Pulmonary artery endothelial cell (primary cell): ENCODE data around the gene MOXD1. TPM values are rescaled to one million over a fixed set of nuclear protein-coding genes. Genes with fewer than 3 reads are reported as not detected.
A peak's percentile ranks its signal among the peaks of the same experiment; 100 is the strongest.
"Not testable (repeated sequence)": the region's sequence is repeated elsewhere in the genome, so short reads cannot be mapped to it uniquely, and the experiment has no call there.

Source experiments
- DNase-seq: peaks from one replicate; pipeline ENCODE4 v3.0.0-alpha.2; 2011; ENCODE audit warnings: low read depth, low spot score
- total RNA-seq: library from RNA; depleted of rRNA; stranded (reverse); fragments of >200 nt; gene quantifications from 2 replicates; pipeline ENCODE4 v1.2.3, GENCODE V29; 2014

The MOXD1 gene
- total RNA-seq, 1 donor from 2014 or later, result 0.07 TPM

DNA sequence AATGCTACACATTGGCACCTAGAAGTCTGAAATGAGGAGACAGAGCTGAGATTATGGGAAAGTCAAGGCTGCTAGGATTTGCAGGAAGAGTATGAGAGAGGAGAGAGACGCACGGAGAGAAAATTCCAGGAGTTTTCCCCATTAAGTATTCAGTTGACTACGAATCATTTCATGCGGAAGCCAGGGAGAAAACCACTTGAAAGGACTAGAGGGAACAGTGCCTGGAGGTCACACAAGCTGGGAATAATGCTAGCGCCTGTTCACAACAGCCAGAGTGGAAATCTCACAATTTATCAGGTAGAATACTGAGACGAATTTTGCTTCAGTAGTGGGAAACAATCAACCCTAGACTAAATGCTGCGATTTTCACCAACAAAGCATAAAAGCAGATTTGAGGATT is 118.6 kb downstream of the MOXD1 start:
- DNase-seq, result no peak

DNA sequence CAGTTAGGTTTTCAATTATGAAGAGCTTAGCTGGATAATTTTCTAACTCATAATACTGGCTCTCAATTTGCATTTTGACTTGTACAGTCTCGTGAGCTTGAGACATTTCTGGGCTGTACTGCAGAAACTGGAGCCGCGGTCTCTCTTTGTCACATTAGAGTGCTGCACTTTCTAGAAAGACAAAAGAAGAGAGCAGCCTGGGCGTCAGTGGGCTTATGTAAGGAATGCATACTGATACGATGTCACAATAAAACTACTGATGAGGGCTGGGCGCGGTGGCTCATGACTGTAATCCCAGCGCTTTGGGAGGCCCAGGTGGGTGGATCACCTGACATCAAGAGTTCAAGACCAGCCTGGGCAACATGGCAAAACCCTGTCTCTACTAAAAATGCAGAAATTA is 120.8 kb downstream of the MOXD1 start:
- DNase-seq, result no peak

DNA sequence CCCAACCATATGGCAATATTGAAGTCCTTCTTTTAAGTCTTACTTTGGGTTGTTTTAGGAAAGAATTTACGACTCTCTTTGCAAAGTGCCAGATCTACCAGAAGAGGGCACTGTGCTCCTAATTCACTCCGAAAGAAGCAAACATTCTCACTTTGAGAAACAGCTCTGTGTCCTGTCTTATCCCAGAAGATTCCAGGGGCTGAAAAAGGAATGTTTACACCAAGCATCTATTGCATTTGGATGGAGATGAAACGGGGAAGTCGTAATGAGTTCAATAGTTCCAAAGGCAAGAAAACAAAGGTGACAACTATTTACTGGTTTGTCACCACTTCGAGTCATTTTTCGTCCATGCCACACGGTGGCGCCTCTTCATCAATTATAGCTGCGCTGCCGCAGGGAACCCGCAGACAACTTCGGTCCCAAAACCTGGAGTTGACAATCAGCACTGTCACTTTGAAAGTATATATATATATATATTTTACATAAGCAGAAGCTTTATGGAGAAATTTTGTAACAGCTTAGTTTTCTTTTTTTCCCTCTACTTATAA is 121.6 kb downstream of the MOXD1 start:
- peak; percentile 20 for DNase-seq

DNA sequence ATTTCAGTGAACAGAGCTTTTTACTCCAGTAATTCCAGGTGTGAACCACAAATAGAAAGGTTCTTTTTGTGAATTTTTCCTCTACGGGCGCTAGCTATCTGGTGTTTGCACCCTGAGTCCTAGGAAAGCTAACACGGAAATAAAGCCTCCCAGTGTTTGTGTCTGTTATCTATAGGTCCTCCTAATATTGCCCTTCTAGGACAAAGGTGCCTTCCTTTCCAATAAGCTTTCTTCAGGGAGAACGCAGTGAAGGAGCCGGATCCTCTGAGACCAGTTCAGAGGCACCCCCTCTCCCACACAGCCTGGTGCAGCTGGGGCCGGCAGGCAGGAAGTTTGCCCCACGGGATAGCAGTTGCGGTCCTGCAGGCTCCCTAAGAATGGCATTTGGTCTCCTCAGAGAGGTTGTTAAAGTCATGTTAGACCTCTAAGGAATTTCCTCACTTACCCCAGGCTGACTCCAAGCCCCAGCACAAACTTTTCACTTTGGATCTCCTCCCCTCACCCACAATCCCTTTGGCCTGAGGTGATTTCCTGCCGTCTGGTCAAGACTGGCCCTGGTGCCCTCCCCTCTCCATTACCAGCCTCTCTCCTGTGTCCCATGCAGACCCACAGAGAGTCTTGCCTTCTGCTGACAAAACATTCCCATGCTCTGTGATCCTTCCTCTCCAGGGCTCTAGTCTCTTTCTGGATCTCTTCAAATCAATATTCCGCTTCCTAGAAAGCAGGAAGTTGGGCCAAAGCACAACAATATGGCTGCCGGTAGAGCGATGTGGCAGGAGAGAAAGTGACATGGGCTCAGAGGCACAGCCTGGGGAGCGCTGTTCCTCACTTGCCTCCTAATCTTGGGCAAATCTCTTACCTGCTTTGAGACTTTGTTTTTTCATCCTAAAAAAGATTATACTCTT is 126.0 kb downstream of the MOXD1 start:
- DNase-seq, result no peak

DNA sequence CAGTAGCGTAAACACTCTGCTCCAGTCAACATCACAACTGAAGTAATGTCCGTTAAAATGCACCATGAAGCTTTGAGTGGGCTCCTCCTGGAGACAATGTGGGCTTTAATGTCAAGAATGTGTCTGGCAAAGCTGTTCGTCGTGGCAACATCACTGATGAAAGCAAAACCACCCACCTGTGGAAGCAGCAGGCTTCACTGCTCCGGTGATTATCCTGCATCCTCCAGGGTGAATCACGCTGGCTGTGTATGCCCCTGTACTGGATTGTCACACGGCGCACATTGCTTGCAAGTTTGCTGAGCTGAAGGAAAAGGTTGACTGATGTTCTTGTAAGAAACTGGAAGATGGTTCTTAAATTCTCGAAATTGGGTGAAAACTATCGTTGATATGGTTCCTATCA is 128.5 kb downstream of the MOXD1 start:
- DNase-seq, result no peak

DNA sequence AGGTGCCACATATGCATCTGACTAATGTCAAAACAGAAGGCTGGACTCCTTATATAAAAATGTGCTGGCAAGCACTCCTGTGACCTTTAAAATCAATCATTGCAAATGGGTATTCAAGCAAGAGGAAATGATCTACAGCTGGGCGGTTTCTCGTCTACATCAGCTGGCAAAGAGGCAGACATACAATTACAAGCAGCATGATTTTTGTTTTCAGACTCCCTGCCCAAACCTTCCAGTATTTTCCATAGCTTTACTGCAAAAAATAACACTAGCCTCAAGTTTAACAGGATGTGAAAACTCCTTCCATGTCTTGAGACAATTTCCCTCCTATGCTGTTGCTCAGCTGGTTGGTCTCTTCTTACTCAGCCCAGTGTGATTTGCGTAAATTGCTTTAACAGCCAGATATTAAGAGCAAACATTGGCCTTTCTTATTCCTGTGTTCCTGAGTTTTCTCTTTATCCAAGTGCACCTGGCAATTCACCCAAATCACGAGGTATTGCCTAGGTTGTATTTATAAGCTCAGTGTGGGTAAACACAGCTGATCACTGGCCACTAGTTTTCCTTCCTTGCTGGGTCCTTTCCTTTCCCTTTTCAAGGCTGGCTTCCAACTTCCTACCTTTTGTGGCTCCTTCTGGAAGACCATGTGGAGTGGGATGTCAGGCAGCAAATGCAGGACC is 130.4 kb downstream of the MOXD1 start:
- peak; percentile 36 for DNase-seq

DNA sequence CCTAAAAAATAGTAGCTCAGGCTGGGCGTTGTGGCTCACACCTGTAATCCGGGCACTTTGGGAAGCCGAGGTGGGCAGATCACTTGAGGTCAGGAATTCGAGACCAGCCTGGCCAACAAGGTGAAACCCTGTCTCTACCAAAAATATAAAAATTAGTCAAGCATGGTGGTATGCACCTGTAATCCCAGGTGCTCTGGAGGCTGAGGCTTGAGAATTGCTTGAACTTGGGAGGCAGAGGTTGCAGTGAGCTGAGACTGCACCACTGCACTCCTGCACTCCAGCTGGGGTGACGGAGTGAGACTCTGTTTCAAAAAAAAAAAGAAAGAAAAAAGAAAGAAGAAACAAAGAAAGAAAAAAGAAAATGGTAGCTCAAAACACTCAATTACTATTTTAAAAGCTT is 132.6 kb downstream of the MOXD1 start:
- not testable (repeated sequence) for DNase-seq

DNA sequence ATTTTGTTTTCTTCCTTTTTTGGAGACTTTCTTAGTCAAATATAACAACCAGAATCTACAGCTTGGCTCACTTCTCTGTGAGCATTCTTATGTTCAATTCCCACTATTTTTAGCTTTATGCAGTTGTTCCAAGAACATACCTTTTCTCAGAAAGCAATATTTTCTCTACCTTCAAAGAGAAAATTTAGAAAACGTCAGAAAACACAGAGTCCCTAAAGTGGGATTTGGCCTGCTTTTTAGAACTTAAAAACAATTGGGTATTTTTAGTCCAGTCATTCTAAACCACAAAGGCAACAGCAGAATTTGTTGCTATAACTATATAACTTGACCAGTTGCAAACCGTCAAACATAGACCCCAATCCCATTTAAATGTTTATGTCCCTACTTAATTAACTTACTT is 133.1 kb downstream of the MOXD1 start:
- DNase-seq, result no peak

DNA sequence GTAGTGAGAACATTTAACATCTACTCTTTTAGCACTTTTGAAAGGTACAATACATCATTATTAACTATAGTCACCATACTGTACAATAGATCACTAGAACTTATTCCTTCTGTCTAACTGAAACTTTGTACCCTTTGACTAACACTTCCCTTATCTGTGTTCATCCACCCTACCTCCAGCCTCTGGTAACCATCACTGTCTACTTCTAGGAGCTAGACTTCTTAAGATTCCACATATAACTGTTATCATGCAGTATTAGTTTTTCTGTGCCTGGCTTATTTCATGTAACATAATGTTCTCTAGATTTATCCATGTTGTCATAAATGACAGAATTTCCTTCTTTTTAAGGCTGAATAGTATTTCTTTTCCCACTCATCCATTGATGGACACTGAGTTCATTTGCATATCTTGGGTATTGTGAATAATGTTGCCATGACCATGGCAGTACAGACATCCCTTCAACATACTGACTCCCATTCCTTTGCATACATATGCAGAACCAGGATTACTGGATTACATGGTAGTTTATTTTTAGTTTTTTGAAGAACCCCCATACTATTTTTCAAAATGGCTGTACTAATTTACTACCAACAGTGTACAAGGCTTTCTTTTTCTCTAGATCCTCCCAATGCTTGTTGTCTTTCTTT is 135.7 kb downstream of the MOXD1 start:
- no peak for DNase-seq

DNA sequence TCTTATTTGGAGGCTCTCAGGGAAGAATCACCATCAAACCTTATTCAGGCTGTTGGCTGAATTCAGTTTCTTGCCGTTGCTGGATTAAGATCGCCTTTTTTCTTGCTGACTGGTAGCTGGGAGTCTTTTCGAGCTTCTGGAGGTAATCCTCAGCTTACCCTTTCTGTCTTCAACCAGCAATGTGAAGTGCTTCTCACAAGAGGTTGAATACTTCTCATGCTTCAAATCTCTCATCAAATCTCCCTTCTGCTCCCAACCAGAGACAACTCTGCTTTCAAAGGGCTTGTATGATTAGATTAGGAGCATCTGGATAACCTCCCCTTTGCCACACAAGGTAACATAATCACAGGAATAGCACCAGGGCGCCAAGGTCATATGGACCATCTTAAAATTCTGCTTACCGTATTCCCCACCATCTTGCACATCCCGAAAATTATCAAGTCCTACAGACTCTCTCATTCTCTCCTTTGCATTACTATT is 137.2 kb downstream of the MOXD1 start:
- no peak for DNase-seq

DNA sequence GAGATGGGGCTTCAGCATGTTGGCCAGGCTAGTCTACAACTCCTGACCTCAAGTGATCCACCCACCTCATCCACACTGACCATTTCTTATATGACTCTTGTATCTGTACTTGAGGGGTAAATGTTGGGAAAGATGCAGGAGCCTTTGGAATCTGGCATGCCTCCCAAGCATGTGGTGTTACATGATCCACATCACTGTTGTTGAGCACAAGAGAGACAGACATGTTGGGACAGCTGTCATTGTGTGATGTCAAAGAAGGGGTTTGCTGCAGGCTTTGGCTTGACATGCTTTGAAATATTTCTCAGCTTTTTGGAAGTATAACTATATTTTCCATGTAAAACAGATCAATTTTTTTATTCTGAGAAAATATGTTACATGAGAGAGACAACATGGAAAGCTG is 139.9 kb downstream of the MOXD1 start:
- no peak for DNase-seq

DNA sequence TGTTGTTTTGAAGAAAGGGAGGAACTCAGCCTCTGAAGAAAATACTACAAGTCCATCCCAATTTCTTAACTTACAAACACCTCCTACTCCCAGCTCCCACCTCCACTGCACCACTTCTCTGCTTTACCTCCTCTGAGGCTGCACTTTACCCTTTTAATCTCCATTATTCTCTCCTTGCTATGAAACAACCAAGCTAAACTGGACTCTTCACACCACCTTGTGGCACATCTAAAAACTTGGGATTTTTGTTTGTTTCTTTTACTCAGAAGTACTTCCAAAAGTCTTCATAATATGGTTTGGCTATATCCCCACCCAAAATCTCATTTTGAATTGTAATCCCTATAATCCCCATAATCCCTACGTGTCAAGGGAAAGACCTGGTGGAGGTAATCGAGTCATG is 142.2 kb downstream of the MOXD1 start:
- DNase-seq, result no peak

DNA sequence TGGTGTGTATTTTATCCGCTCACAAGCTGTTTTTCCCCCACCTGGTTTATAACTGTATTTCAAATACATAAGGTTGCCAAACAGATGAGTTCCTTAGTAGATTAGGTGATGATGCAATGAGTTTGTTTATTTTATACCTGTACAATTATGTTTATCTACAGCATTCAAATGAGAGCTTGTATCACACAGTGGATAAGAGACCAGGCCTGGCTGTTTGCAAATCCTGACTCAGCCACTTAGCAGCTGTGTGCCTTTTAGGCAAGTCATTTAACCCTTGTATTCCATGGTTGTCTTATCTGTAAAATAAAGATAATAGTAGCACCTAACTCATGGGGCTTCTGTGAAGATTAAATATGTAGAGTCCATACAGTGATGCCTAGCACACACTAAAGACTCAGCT is 143.7 kb downstream of the MOXD1 start:
- DNase-seq, result no peak

DNA sequence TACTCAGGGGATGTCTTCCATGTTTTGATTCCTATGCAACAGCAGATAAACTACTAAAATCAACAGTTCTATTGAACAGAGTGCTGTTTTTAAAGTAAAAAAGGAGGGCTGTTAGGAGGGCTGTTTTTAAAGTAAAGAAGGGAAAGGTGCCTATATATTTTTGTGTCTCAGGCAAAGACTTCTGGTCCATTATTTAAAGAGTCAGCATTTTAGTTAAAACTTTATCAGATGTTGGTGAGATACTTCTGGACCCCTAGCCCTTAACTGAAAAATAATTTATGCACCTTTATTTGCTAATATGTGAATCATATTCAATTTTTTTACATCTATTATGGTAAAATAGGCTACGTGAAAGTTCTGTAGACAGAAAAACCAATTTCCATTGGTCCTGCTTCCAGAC is 144.8 kb downstream of the MOXD1 start:
- DNase-seq, result no peak

DNA sequence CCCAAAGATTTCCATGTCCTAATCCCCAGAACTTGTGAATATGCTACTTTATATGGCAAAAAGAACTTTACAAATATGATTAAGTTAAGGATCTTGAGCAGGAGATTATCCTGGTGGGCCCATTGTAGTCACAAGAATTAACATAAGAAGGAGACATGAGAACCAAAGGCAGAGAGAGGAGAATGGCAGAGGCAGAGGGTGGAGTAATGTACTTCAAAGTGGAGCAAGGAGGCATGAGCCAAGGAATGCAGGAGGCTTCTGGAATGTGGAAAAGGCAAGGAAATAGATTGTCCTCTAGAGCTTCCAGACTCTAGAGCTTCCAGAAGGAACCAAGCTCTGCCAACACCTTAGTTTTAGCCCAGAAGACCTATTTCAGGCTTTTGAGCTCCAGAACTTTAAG is 147.4 kb downstream of the MOXD1 start:
- DNase-seq, result no peak

DNA sequence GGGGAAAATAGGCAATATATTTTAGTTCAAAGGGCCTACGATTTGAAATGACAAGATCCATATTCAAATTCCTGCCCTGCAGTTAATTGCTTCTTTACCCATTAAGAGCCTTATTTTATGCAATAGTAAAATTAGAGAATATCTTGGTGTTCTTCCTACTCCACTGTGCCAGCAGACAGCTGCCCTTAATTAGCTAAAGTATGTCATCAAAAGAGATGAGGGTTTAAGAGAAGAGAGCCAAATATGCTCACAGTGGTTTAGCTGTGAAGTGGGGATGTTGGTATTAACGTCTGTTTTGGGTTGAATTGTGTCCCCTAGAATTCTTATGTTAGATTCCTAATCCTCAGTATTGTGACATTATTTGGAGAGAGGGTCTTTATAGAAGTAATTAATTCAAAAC is 148.1 kb downstream of the MOXD1 start:
- DNase-seq, result no peak

DNA sequence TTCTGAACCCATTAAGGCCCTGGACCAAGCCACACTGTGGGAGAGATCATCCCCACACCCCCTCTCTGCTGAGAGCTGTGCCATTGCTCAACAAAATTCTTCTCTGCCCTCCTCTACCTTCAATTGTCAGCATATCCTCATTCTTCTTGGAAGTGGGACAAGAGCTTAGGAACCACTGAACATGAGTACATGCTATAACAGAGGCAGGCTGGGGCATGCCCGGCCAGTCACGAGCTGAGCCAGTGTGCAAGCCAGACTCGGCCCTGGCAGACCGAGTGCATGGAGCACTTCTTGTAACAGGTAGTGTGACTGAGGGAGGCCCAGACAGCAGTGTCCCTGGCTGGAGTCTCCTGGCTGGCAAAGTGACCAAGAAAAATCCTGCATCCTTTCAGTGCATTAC is 149.2 kb downstream of the MOXD1 start:
- no peak for DNase-seq

DNA sequence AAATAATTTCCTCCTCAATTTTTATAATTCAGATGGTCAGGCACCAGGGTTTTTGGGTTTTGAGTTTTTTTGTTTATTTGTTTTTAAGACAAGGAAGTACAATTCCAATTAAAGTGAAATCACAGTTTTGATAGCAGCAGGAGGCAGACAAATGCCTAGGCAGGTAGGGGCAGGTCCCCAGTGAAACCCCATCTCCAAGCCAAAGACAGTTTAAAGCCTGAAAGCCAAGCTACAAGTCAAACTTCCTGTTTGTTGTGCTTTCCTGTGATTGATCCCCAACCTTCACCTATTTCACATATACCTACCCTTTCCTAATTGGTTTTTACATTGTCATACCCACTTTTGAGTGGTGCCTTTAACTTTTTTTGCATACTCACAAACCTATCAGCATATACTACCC is 149.6 kb downstream of the MOXD1 start:
- DNase-seq, result no peak

DNA sequence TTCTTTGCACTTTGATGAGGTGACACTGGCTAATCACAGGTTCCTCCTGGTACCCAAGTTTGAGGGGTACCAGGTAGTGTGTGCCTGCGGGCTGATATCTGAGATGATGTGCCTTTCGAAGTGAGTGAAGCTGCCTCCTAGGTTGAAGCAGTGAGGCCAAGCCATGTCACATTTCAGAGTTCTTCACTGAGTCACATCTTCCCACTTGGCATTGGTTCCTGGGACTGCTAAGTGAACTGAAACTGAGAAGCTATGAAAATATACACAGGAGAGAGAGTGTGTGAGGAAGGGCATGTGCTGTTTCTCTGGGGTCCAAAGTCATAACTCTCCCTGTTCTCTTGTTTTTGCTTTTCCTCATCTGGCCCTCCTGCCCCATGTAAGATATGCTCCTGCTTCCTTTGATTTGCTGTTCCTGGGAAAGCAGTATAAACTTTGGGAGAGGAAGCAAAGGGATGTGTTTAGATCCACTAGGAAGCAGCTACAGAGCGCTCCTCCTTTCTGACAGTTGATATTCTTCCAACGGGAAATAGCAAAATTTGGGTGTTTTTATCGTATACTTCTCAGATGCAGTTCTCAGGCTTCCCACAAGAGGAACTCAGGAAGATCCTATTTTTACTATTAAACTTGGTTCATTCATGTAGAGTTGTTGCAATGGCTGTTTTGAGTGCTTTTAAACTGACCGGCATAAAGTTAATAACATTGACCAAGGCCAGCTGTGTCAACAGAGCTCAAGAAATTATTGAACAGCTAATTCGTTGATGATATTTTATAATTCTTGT is 153.7 kb downstream of the MOXD1 start:
- DNase-seq, result no peak

DNA sequence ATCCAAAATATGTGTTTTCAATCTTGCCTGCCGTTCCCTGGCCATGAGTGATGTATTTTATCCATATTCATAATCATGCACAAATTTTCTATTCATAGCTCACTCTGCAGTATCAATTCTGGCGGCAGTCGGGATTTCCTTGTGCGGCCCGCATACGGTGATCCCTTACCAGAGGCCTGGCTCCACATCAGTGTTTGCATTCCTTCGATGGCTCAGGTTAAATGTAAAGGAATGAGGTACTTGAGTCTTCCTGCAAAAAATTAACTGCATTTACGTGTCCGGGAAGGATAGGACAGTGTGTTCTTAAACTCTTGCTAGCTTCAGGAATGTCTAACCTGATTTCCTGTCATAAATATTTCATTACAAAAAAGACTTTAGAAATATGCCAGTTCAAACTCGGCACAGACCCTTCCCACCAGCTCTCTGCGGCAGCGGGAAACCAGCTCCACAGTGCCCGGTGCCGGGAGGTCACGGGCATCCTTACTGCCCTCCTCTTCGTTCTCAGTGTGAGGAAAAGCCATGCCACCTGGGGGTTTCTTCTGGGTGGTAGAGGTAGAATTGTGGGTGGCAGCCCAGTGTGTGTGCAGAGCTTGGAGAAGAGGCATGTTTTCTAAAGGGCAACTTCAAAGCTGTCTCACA is 154.5 kb downstream of the MOXD1 start:
- no peak for DNase-seq

DNA sequence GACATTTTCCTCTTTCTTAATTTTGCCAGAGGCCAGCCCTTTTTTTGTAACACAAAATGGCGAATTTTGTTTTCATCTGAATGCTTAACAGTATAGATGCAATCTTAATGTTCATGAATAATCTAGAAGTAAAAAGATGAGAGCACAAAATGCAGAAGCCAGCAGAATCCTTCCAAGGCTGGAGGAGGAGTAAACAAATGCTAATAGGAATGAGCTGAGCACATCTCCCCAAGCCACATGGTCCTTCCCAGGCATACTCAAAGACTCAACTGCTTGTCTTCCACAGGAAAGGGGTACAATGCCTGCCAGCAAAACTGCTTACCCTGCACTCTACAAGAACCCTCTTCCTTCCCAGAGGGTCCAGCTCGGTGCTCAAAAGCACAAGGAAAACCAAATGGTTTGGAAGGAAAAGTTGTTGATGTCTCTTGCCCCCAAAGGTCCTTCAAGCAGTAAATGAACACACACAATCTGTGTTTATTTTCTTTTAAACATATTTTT is 155.1 kb downstream of the MOXD1 start:
- no peak for DNase-seq
